ENCODE measurements around the gene HOMER2. TPM values are rescaled to one million over a fixed set of nuclear protein-coding genes. Genes with fewer than 3 reads are reported as not detected.

Gene HOMER2
- total RNA-seq, 1 donor from 2014 or later: 21.3 TPM

- H3K27ac Mint-ChIP-seq: no peak overlapping the region
- H3K27me3 Mint-ChIP-seq (ENCODE audit: insufficient read depth): peaks cover 18% of the 10 kb centered on the region
- intact Hi-C loops (cut with micrococcal nuclease): no loop called here
- no peak overlapping the region for H3K4me3 Mint-ChIP-seq
- H3K36me3 Mint-ChIP-seq (ENCODE audit: low read depth): no peaks in the 10 kb centered on the region
- DNase-seq (ENCODE audit: low spot score): no peak
- H3K9me3 Mint-ChIP-seq: no peaks in the 10 kb centered on the region
- H3K4me1 Mint-ChIP-seq (ENCODE audit: low read depth): no peaks in the 10 kb centered on the region
These were observed 35.3 kb downstream of the HOMER2 start for GRCh38 chr15:82917249-82917648.

- Mint-ChIP-seq H3K36me3 (ENCODE audit: low read depth) (no peaks in the 10 kb centered on the region), H3K4me3 (no peak overlapping the region), H3K9me3 (no peaks in the 10 kb centered on the region), H3K27me3 (ENCODE audit: insufficient read depth) (peaks cover 18% of the 10 kb centered on the region), H3K27ac (no peak overlapping the region), H3K4me1 (ENCODE audit: low read depth) (no peaks in the 10 kb centered on the region)
- DNase-seq (ENCODE audit: low spot score): no peak
- intact Hi-C loops (cut with micrococcal nuclease): no loop called here
These were observed 36.2 kb downstream of the HOMER2 start for GRCh38 chr15:82916161-82916952.

GRCh38 chr15:82914396-82914795, 38.1 kb downstream of the HOMER2 start:
- H3K27me3 Mint-ChIP-seq (ENCODE audit: insufficient read depth): peaks cover 22% of the 10 kb centered on the region
- H3K9me3 Mint-ChIP-seq: peaks cover 1% of the 10 kb centered on the region
- H3K36me3 Mint-ChIP-seq (ENCODE audit: low read depth): no peaks in the 10 kb centered on the region
- DNase-seq (ENCODE audit: low spot score): no peak
- no peak overlapping the region for H3K27ac Mint-ChIP-seq
- H3K4me1 Mint-ChIP-seq (ENCODE audit: low read depth): peaks cover 7% of the 10 kb centered on the region
- H3K4me3 Mint-ChIP-seq: no peak overlapping the region
- intact Hi-C loops (cut with micrococcal nuclease): no loop called here

GRCh38 chr15:82911458-82911857, 41.1 kb downstream of the HOMER2 start:
- H3K4me3 Mint-ChIP-seq: no peak overlapping the region

GRCh38 chr15:82910721-82911120, 41.8 kb downstream of the HOMER2 start:
- Mint-ChIP-seq H3K27me3 (ENCODE audit: insufficient read depth) (peaks cover 28% of the 10 kb centered on the region), H3K36me3 (ENCODE audit: low read depth) (no peaks in the 10 kb centered on the region), H3K9me3 (peaks cover 10% of the 10 kb centered on the region), H3K4me3 (no peak overlapping the region), H3K27ac (no peak overlapping the region), H3K4me1 (ENCODE audit: low read depth) (peaks cover 7% of the 10 kb centered on the region)
- DNase-seq (ENCODE audit: low spot score): no peak
- intact Hi-C loops (cut with micrococcal nuclease): no loop called here

More at GRCh38 chr15:82911458-82911857, 41.1 kb downstream of the HOMER2 start:
- Mint-ChIP-seq H3K4me1 (ENCODE audit: low read depth) (peaks cover 7% of the 10 kb centered on the region), H3K27ac (no peak overlapping the region), H3K9me3 (peaks cover 10% of the 10 kb centered on the region), H3K27me3 (ENCODE audit: insufficient read depth) (peaks cover 28% of the 10 kb centered on the region), H3K36me3 (ENCODE audit: low read depth) (no peaks in the 10 kb centered on the region)
- no peak for DNase-seq (ENCODE audit: low spot score)
- intact Hi-C loops (cut with micrococcal nuclease): no loop called here

- Mint-ChIP-seq H3K4me3 (no peak overlapping the region), H3K27ac (no peak overlapping the region), H3K27me3 (ENCODE audit: insufficient read depth) (peaks cover 28% of the 10 kb centered on the region), H3K4me1 (ENCODE audit: low read depth) (peaks cover 7% of the 10 kb centered on the region), H3K36me3 (ENCODE audit: low read depth) (no peaks in the 10 kb centered on the region), H3K9me3 (peaks cover 10% of the 10 kb centered on the region)
- DNase-seq (ENCODE audit: low spot score): no peak
- intact Hi-C loops (cut with micrococcal nuclease): no loop called here
These were observed 43.3 kb downstream of the HOMER2 start for GRCh38 chr15:82909080-82909815.

GRCh38 chr15:82907350-82907749, 45.2 kb downstream of the HOMER2 start:
- no peak for DNase-seq (ENCODE audit: low spot score)
- Mint-ChIP-seq H3K27ac (no peak overlapping the region), H3K27me3 (ENCODE audit: insufficient read depth) (peaks cover 17% of the 10 kb centered on the region), H3K4me1 (ENCODE audit: low read depth) (peaks cover 7% of the 10 kb centered on the region), H3K4me3 (no peak overlapping the region), H3K36me3 (ENCODE audit: low read depth) (no peaks in the 10 kb centered on the region), H3K9me3 (peaks cover 10% of the 10 kb centered on the region)
- intact Hi-C loops (cut with micrococcal nuclease): no loop called here

GRCh38 chr15:82904574-82904973, 47.9 kb downstream of the HOMER2 start:
- Mint-ChIP-seq H3K4me1 (ENCODE audit: low read depth) (no peaks in the 10 kb centered on the region), H3K36me3 (ENCODE audit: low read depth) (no peaks in the 10 kb centered on the region), H3K27ac (no peak overlapping the region), H3K9me3 (peaks cover 10% of the 10 kb centered on the region), H3K4me3 (no peak overlapping the region), H3K27me3 (ENCODE audit: insufficient read depth) (peaks cover 16% of the 10 kb centered on the region)
- no peak for DNase-seq (ENCODE audit: low spot score)
- intact Hi-C loops (cut with micrococcal nuclease): no loop called here

GRCh38 chr15:82903511-82903910, 49.0 kb downstream of the HOMER2 start:
- Mint-ChIP-seq H3K27me3 (ENCODE audit: insufficient read depth) (peaks cover 18% of the 10 kb centered on the region), H3K27ac (no peak overlapping the region), H3K4me1 (ENCODE audit: low read depth) (no peaks in the 10 kb centered on the region), H3K36me3 (ENCODE audit: low read depth) (no peaks in the 10 kb centered on the region), H3K9me3 (no peaks in the 10 kb centered on the region), H3K4me3 (no peak overlapping the region)
- intact Hi-C loops (cut with micrococcal nuclease): no loop called here
- DNase-seq (ENCODE audit: low spot score): no peak

- Mint-ChIP-seq H3K27ac (no peak overlapping the region), H3K36me3 (ENCODE audit: low read depth) (no peaks in the 10 kb centered on the region), H3K9me3 (no peaks in the 10 kb centered on the region), H3K4me1 (ENCODE audit: low read depth) (peaks cover 6% of the 10 kb centered on the region), H3K4me3 (no peak overlapping the region), H3K27me3 (ENCODE audit: insufficient read depth) (peaks cover 16% of the 10 kb centered on the region)
- intact Hi-C loops (cut with micrococcal nuclease): no loop called here
- DNase-seq (ENCODE audit: low spot score): no peak
These were observed 51.3 kb downstream of the HOMER2 start for GRCh38 chr15:82901114-82901805.

- H3K27ac Mint-ChIP-seq: no peak overlapping the region
- DNase-seq (ENCODE audit: low spot score): no peak
- H3K36me3 Mint-ChIP-seq (ENCODE audit: low read depth): no peaks in the 10 kb centered on the region
- peaks cover 15% of the 10 kb centered on the region for H3K27me3 Mint-ChIP-seq (ENCODE audit: insufficient read depth)
- H3K4me3 Mint-ChIP-seq: no peak overlapping the region
- intact Hi-C loops (cut with micrococcal nuclease): no loop called here
- H3K4me1 Mint-ChIP-seq (ENCODE audit: low read depth): peaks cover 6% of the 10 kb centered on the region
- H3K9me3 Mint-ChIP-seq: no peaks in the 10 kb centered on the region
These were observed 51.9 kb downstream of the HOMER2 start for GRCh38 chr15:82900511-82901060.

GRCh38 chr15:82898961-82899360, 53.6 kb downstream of the HOMER2 start:
- Mint-ChIP-seq H3K36me3 (ENCODE audit: low read depth) (no peaks in the 10 kb centered on the region), H3K4me3 (no peak overlapping the region), H3K9me3 (no peaks in the 10 kb centered on the region), H3K27me3 (ENCODE audit: insufficient read depth) (peaks cover 16% of the 10 kb centered on the region), H3K27ac (no peak overlapping the region), H3K4me1 (ENCODE audit: low read depth) (peaks cover 6% of the 10 kb centered on the region)
- DNase-seq (ENCODE audit: low spot score): no peak
- intact Hi-C loops (cut with micrococcal nuclease): no loop called here

GRCh38 chr15:82895983-82896382, 56.5 kb downstream of the HOMER2 start:
- no peak for DNase-seq (ENCODE audit: low spot score)
- H3K4me3 Mint-ChIP-seq: no peak overlapping the region
- H3K9me3 Mint-ChIP-seq: no peaks in the 10 kb centered on the region
- no peaks in the 10 kb centered on the region for H3K36me3 Mint-ChIP-seq (ENCODE audit: low read depth)
- H3K27ac Mint-ChIP-seq: no peak overlapping the region
- H3K4me1 Mint-ChIP-seq (ENCODE audit: low read depth): peaks cover 6% of the 10 kb centered on the region
- peaks cover 12% of the 10 kb centered on the region for H3K27me3 Mint-ChIP-seq (ENCODE audit: insufficient read depth)
- intact Hi-C loops (cut with micrococcal nuclease): no loop called here
